K562 (cell line): ENCODE measurements around the gene SRRT. TPM values are rescaled to one million over a fixed set of nuclear protein-coding genes. Genes with fewer than 3 reads are reported as not detected.

Experiments
- CBFA2T2 ChIP-seq: fragments of 450-650 bp; conservative IDR thresholded peaks from 2 replicates; pipeline ENCODE4 v1.6.1; 2017; ENCODE audit warnings: mild to moderate bottlenecking
- ELF4 ChIP-seq: fragments of 450-650 bp; formaldehyde crosslinking; IDR thresholded peaks from 2 replicates; pipeline ENCODE4 v1.4.0; 2022; ENCODE audit warnings: missing genetic modification characterization
- GMEB1 ChIP-seq: fragments of 250-450 bp; sonication (Bioruptor Pico); IDR thresholded peaks from 2 replicates; pipeline ENCODE4 v1.4.0; 2020; ENCODE audit warnings: mild to moderate bottlenecking
- HMG20B ChIP-seq: fragments of 250-450 bp; sonication (Bioruptor Pico); IDR thresholded peaks from 2 replicates; pipeline ENCODE4 v1.5.0; 2021; ENCODE audit warnings: mild to moderate bottlenecking
- NFIC ChIP-seq: fragments of 450-650 bp; IDR thresholded peaks from 2 replicates; pipeline ENCODE4 v1.6.1; 2017; ENCODE audit warnings: mild to moderate bottlenecking, inconsistent platforms
- NKRF ChIP-seq: fragments of 450-650 bp; IDR thresholded peaks from 2 replicates; pipeline ENCODE4 v1.6.1; 2016; ENCODE audit warnings: borderline replicate concordance
- PRMT5 ChIP-seq: sonication (generic); formaldehyde crosslinking; IDR thresholded peaks from 2 replicates; pipeline ENCODE4 v1.5.0; 2020; ENCODE audit warnings: missing genetic modification reagents
- PTBP1 ChIP-seq: fragments of 200-400 bp; formaldehyde crosslinking; IDR thresholded peaks from 2 replicates; pipeline ENCODE4 v1.6.1; 2017; ENCODE audit warnings: low read depth, low read length
- SAFB2 ChIP-seq: fragments of 200-400 bp; formaldehyde crosslinking; IDR thresholded peaks from 2 replicates; pipeline ENCODE4 v1.6.1; 2018; ENCODE audit warnings: borderline replicate concordance, low read length, low read depth, moderate library complexity; ENCODE audit not compliant: severe bottlenecking
- TAL1 ChIP-seq: fragments of 450-650 bp; IDR thresholded peaks from 2 replicates; pipeline ENCODE4 v1.6.1; 2016; ENCODE audit warnings: mild to moderate bottlenecking
- TCF3 ChIP-seq: sonication (generic); formaldehyde crosslinking; IDR thresholded peaks from 2 replicates; pipeline ENCODE4 v1.4.0; 2020; ENCODE audit warnings: mild to moderate bottlenecking, missing genetic modification reagents
- TFAM ChIP-seq: fragments of 250-450 bp; sonication (Bioruptor Pico); conservative IDR thresholded peaks from 2 replicates; pipeline ENCODE4 v1.5.0; 2021; ENCODE audit warnings: mild to moderate bottlenecking, moderate library complexity
- TFAP4 ChIP-seq: sonication (generic); formaldehyde crosslinking; IDR thresholded peaks from 2 replicates; pipeline ENCODE4 v1.8.0; 2022; ENCODE audit warnings: missing genetic modification reagents, mild to moderate bottlenecking, moderate library complexity, borderline replicate concordance
- ZBED1 ChIP-seq: IDR thresholded peaks from 2 replicates; pipeline ENCODE4 v1.6.1; 2014
- ZBTB11 ChIP-seq, 3 experiments: fragments of 200-800 bp in 1 of 3; fragments of 250-450 bp in 1 of 3; fragments of 450-650 bp in 1 of 3; sonication (Bioruptor Pico) in 1 of 3; sonication (Bioruptor generic) in 1 of 3; formaldehyde crosslinking in 1 of 3; IDR thresholded peaks; 2 replicates each; pipeline versions ENCODE4 v1.6.1 to v1.8.0; 2016 to 2022; ENCODE audit warnings: mild to moderate bottlenecking in 2 of 3, missing genetic modification characterization in 2 of 3, missing compliant biosample characterization in 1 of 3, moderate library complexity in 1 of 3
- ZFX ChIP-seq: sonication (generic); formaldehyde crosslinking; IDR thresholded peaks from 2 replicates; pipeline ENCODE4 v1.8.0; 2022; ENCODE audit warnings: mild to moderate bottlenecking, missing genetic modification reagents, moderate library complexity
- ZNF124 ChIP-seq: sonication (generic); formaldehyde crosslinking; IDR thresholded peaks from 2 replicates; pipeline ENCODE4 v1.8.1; 2022; ENCODE audit warnings: missing genetic modification reagents
- ZNF431 ChIP-seq: sonication (generic); formaldehyde crosslinking; IDR thresholded peaks from 2 replicates; pipeline ENCODE4 v1.8.0; 2022; ENCODE audit warnings: mild to moderate bottlenecking, missing genetic modification reagents
- polyA plus RNA-seq, 8 experiments: library from polyadenylated mRNA; depleted of rRNA in 4 of 8; stranded (reverse) in 5 of 8; unstranded in 3 of 8; fragments of >200 nt; fragmentation: Nextera tagmentation in 2 of 8; fragmentation: Illumina TruSeq in 1 of 8; extraction: Ambion mirVana in 2 of 8; extraction: Trizol in 1 of 8; gene quantifications; 2 replicates each; pipeline versions ENCODE4 v1.2.1 to v1.2.3, GENCODE V29; 2011 to 2014; ENCODE audit warnings: inconsistent platforms in 1 of 8, missing spikeins in 1 of 8
- total RNA-seq, 7 experiments: library from RNA; depleted of rRNA in 6 of 7; stranded (reverse); fragments of >200 nt in 6 of 7; fragmentation: Illumina TruSeq in 2 of 7; extraction: Trizol in 2 of 7; gene quantifications; 2 replicates each; pipeline versions ENCODE4 v1.2.1 to v1.2.3, GENCODE V29; 2011 to 2021; ENCODE audit warnings: low replicate concordance in 1 of 7

Gene SRRT
- total and polyA plus RNA-seq, 9 of the 15 experiments (the other 6 are each of a cell fraction or from before 2014, with no cell fraction given): 10.3 to 263 (median 84.4) TPM

GRCh38 chr7:100893910-100894721 lies 19.2 kb downstream of the SRRT start (continued):
- TF ChIP-seq TCF3 (CRISPR knock-in tag) (peak; percentile 35; the same call in 1 of the 2 replicates), TFAM (no peak), GMEB1 (CRISPR knock-in tag) (no peak), TAL1 (peak; percentile 29; the same call in 1 of the 2 replicates), CBFA2T2 (peak; percentile 62), ZBTB11 (CRISPR knock-in tag; IDR thresholded peaks at IDR 0.05) (no peak), PTBP1 (no peak), TFAP4 (CRISPR knock-in tag) (peak; percentile 26; the same call in 1 of the 2 replicates), ELF4 (CRISPR knock-in tag) (0 out of 2 replicates have a peak, but pooled peaks have one; percentile 32), ZBED1 (no peak), HMG20B (CRISPR knock-in tag) (no peak), NKRF (no peak), ZNF431 (CRISPR knock-in tag) (no peak), PRMT5 (no peak), SAFB2 (no peak), ZNF124 (CRISPR knock-in tag) (no peak), ZFX (no peak; the same call in 1 of the 2 replicates), NFIC (peak; percentile 40; the same call in 1 of the 2 replicates)
